MV-4-11 (cell line): ENCODE data around the gene CSRP1.

Source experiments
- DNase-seq: peaks from one replicate; lab custom pipeline; 2025; lab: John Stamatoyannopoulos, UW

Gene CSRP1

GRCh38 chr1:201454608-201455007 lies 52.3 kb downstream of the CSRP1 start:
- DNase-seq = no peak

DNA sequence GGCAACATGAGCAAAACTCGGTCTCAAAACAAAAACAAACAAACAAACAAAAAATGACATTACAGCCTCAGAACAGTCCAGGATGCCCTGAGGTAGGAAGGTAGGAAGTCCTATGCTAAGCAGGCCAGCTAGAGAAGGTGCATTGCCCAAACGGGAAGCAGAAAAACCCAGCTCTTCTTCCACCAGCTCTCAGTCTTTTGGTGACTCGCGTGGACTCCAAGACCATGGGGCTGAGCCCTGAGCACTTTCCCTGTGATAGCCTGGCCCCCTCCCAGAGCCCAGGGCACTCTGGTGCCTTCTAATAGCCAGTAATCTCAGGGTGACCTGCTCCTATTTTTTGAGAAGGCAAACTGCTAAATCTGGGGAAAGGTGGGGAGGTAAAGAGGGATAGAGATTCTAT lies 54.1 kb downstream of the CSRP1 start:
- DNase-seq = peak; percentile 21

- peak; percentile 41 for DNase-seq
Observed at GRCh38 chr1:201450721-201451291, 56.1 kb downstream of the CSRP1 start.

- DNase-seq = no peak
Observed at GRCh38 chr1:201448990-201449389, 57.9 kb downstream of the CSRP1 start.

GRCh38 chr1:201447903-201448871 lies 58.7 kb downstream of the CSRP1 start:
- DNase-seq = peak; percentile 39

- no peak for DNase-seq
Observed at GRCh38 chr1:201445310-201445709, 61.6 kb downstream of the CSRP1 start.

DNA sequence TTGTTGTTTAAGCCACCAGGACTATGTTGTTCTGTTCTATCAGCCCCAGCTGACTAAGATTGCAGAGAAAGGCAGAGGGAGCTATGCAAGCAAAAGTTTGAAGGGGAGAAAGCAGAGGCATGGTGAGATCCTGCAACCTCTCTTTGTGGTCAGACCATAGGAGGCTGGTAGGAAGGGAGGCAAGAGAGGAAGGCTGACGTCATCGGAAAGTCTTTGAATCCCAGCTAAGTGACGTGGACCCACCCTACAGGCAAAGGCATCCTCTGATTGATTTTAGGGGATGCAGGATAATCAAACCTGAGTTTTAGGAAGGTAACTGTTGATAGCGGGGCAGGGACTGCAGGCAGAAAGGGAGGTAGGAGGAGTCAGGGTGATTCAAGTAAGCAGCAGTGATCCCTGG lies 62.1 kb downstream of the CSRP1 start:
- peak; percentile 64 for DNase-seq

- no peak for DNase-seq
Observed at GRCh38 chr1:201443747-201444146, 63.2 kb downstream of the CSRP1 start.

DNA sequence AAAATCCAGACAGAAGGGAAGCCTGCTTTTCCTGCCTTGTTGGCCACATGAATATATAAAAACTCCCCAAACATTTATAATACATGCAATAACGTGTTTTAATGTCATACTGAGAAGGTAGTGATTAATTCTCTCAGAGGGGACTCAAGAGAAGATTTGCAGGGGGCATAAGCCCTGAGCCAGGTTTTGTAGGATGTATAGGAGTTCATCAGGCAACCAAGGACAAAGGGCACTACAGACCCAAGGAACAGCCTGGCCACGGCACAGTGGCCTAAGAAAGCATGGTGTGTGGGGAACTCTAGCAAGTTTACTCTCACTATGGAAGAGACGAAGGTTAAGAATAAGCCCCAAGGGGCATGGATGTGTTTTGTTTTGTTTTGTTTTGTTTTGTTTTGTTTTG lies 70.0 kb downstream of the CSRP1 start:
- DNase-seq = no peak

- peak; percentile 31 for DNase-seq
Observed at GRCh38 chr1:201436393-201436792, 70.5 kb downstream of the CSRP1 start.

DNA sequence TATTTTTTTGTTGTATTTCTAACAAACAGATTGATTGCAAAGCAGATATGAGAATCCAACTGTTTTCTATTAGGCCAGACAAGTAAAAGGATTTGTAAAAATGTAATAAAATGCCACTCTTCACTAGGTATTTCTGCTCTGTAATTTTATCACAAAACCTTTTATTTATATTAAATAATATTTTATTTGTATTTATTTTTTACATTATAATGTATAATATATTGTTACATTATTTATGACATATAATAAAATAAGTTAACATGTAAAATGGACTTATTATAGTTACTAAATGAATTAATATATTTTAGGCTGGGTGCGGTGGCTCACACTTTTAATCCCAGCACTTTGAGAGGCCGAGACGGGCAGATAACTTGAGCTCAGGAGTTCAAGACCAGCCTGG lies 72.7 kb downstream of the CSRP1 start:
- DNase-seq = no peak

DNA sequence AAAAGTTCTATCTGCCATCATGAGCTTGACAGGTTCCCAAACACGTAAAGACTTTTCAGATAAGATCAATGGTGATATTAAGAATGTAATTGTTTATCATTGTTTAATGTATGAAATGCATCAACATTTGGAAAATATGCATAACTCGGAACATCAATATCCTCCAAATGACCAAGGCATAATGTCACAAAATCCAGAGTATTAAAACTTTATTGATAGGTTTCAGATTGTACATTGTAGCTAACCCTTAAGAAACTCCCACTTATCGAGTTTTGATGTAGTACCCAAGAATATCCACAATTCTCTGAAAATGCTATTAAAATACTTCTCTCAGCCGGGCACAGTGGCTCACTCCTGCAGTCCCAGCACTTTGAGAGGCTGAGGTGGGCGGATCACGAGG lies 73.3 kb downstream of the CSRP1 start:
- DNase-seq = no peak
